ENCODE measurements around the gene ZNF775. TPM values are rescaled to one million over a fixed set of nuclear protein-coding genes. Genes with fewer than 3 reads are reported as not detected.

The ZNF775 gene
- total and polyA plus RNA-seq, 2 experiments from 2014 or later, result 0.75 to 3.9 TPM

GRCh38 chr7:150435047-150435389 lies 55.9 kb downstream of the ZNF775 start:
- H3K36me3 ChIP-seq (ENCODE audit: low read depth), result no peaks in the 10 kb centered on the region
- H4K20me1 ChIP-seq (ENCODE audit: insufficient read depth), result no peaks in the 10 kb centered on the region
- no peak overlapping the region for H3K9ac ChIP-seq
- in situ Hi-C loops (cut with MboI), result no loop called here
- H3K27me3 ChIP-seq (replicated peaks; ENCODE audit: insufficient read depth), result peaks cover 8% of the 10 kb centered on the region; the same call in 1 of the 2 replicates
- TF ChIP-seq EZH2 (IDR thresholded peaks at IDR 0.05; ENCODE audit: insufficient read depth, poor library complexity, severe bottlenecking) (no peak), EZH2phosphoT487 (IDR thresholded peaks at IDR 0.05; ENCODE audit: insufficient read depth, low read depth) (no peak)
- no peaks in the 10 kb centered on the region for H3K9me2 ChIP-seq (ENCODE audit: insufficient read depth)
- DNase-seq, result no peak
- H3K4me3 ChIP-seq, result no peak overlapping the region
- H2AFZ ChIP-seq, result no peak overlapping the region
- H3K27ac ChIP-seq, result no peak overlapping the region
- H3K9me3 ChIP-seq (ENCODE audit: low read depth), result no peaks in the 10 kb centered on the region
- H3K79me2 ChIP-seq (ENCODE audit: insufficient read depth), result no peaks in the 10 kb centered on the region
- no peak overlapping the region for H3K4me2 ChIP-seq (ENCODE audit: unreplicated experiment)
- peaks cover 10% of the 10 kb centered on the region for H3K4me1 ChIP-seq (ENCODE audit: insufficient read depth)
- 42 to 51% methylated on average over 4 of the region's 4 CpGs for WGBS, 2 experiments (ENCODE audit: low coverage in 1 of 2, low lambda C conversion rate in 2 of 2, missing lambda C conversion rate in 2 of 2)
- H3F3A ChIP-seq (ENCODE audit: insufficient read depth), result 0 out of 2 replicates have a peak, but pooled peaks cover 3% of the 10 kb centered on the region

- Histone ChIP-seq H3K9ac (no peak overlapping the region), H3K27me3 (replicated peaks; ENCODE audit: insufficient read depth) (peaks cover 8% of the 10 kb centered on the region; the same call in 1 of the 2 replicates), H2AFZ (no peak overlapping the region), H3K4me1 (ENCODE audit: insufficient read depth) (peaks cover 7% of the 10 kb centered on the region), H3K27ac (no peak overlapping the region), H3K36me3 (ENCODE audit: low read depth) (no peaks in the 10 kb centered on the region), H3K4me3 (no peak overlapping the region), H3K9me3 (ENCODE audit: low read depth) (no peaks in the 10 kb centered on the region), H3K4me2 (ENCODE audit: unreplicated experiment) (no peak overlapping the region), H4K20me1 (ENCODE audit: insufficient read depth) (no peaks in the 10 kb centered on the region), H3F3A (ENCODE audit: insufficient read depth) (peaks cover 3% of the 10 kb centered on the region; the same call in 1 of the 2 replicates), H3K79me2 (ENCODE audit: insufficient read depth) (no peaks in the 10 kb centered on the region), H3K9me2 (ENCODE audit: insufficient read depth) (no peaks in the 10 kb centered on the region)
- TF ChIP-seq EZH2phosphoT487 (IDR thresholded peaks at IDR 0.05; ENCODE audit: insufficient read depth, low read depth) (no peak), EZH2 (IDR thresholded peaks at IDR 0.05; ENCODE audit: insufficient read depth, poor library complexity, severe bottlenecking) (no peak)
- in situ Hi-C loops (cut with MboI), result no loop called here
- no peak for DNase-seq
- WGBS, 2 experiments (ENCODE audit: low coverage in 1 of 2, low lambda C conversion rate in 2 of 2, missing lambda C conversion rate in 2 of 2), result 39 to 43% methylated on average over 8 of the region's 8 CpGs
Observed at GRCh38 chr7:150435390-150436073, 56.4 kb downstream of the ZNF775 start.

- Histone ChIP-seq H3K27me3 (replicated peaks; ENCODE audit: insufficient read depth) (peaks cover 8% of the 10 kb centered on the region; the same call in 1 of the 2 replicates), H3F3A (ENCODE audit: insufficient read depth) (peaks cover 3% of the 10 kb centered on the region; the same call in 1 of the 2 replicates), H3K4me3 (no peak overlapping the region), H3K9me2 (ENCODE audit: insufficient read depth) (no peaks in the 10 kb centered on the region), H3K27ac (no peak overlapping the region), H3K36me3 (ENCODE audit: low read depth) (no peaks in the 10 kb centered on the region), H2AFZ (no peak overlapping the region), H3K9me3 (ENCODE audit: low read depth) (no peaks in the 10 kb centered on the region), H3K4me1 (ENCODE audit: insufficient read depth) (no peaks in the 10 kb centered on the region), H3K79me2 (ENCODE audit: insufficient read depth) (no peaks in the 10 kb centered on the region), H3K4me2 (ENCODE audit: unreplicated experiment) (no peak overlapping the region), H4K20me1 (ENCODE audit: insufficient read depth) (no peaks in the 10 kb centered on the region), H3K9ac (no peak overlapping the region)
- TF ChIP-seq EZH2 (IDR thresholded peaks at IDR 0.05; ENCODE audit: insufficient read depth, poor library complexity, severe bottlenecking) (no peak), EZH2phosphoT487 (IDR thresholded peaks at IDR 0.05; ENCODE audit: insufficient read depth, low read depth) (no peak)
- WGBS, 2 experiments (ENCODE audit: low coverage in 1 of 2, low lambda C conversion rate in 2 of 2, missing lambda C conversion rate in 2 of 2), result 25 to 35% methylated on average over 2 of the region's 2 CpGs
- DNase-seq, result peak; percentile 25
- in situ Hi-C loops (cut with MboI), result no loop called here
Observed at GRCh38 chr7:150439967-150440366, 60.8 kb downstream of the ZNF775 start.

- Histone ChIP-seq H3K4me2 (ENCODE audit: unreplicated experiment) (no peak overlapping the region), H4K20me1 (ENCODE audit: insufficient read depth) (no peaks in the 10 kb centered on the region), H3K9ac (no peak overlapping the region), H3K4me3 (no peak overlapping the region), H3K9me3 (ENCODE audit: low read depth) (no peaks in the 10 kb centered on the region), H3F3A (ENCODE audit: insufficient read depth) (peaks cover 3% of the 10 kb centered on the region; the same call in 1 of the 2 replicates), H2AFZ (no peak overlapping the region), H3K4me1 (ENCODE audit: insufficient read depth) (no peaks in the 10 kb centered on the region), H3K36me3 (ENCODE audit: low read depth) (no peaks in the 10 kb centered on the region), H3K9me2 (ENCODE audit: insufficient read depth) (no peaks in the 10 kb centered on the region), H3K27me3 (replicated peaks; ENCODE audit: insufficient read depth) (peaks cover 8% of the 10 kb centered on the region; the same call in 1 of the 2 replicates), H3K79me2 (ENCODE audit: insufficient read depth) (no peaks in the 10 kb centered on the region), H3K27ac (no peak overlapping the region)
- DNase-seq, result no peak
- TF ChIP-seq EZH2phosphoT487 (IDR thresholded peaks at IDR 0.05; ENCODE audit: insufficient read depth, low read depth) (no peak), EZH2 (IDR thresholded peaks at IDR 0.05; ENCODE audit: insufficient read depth, poor library complexity, severe bottlenecking) (no peak)
- in situ Hi-C loops (cut with MboI), result no loop called here
Observed at GRCh38 chr7:150441524-150441923, 62.4 kb downstream of the ZNF775 start.
